RWPE1 (cell line): ENCODE measurements around the gene SLC26A4.

ENCODE experiments used
- CTCF ChIA-PET: fragments of 350-600 bp; sonication (Branson Sonifier 250); formaldehyde crosslinking; extraction: SDS; loops from one replicate; lab custom pipeline; 2021; lab: Yijun Ruan, JAX
- POLR2A ChIA-PET: fragments of 400-600 bp; formaldehyde crosslinking; extraction: SDS; loops from one replicate; lab custom pipeline; 2020; ENCODE audit warnings: antibody characterized with exemption; ENCODE audit not compliant: low non-redundant PET; lab: Yijun Ruan, JAX
- DNase-seq: peaks from one replicate; pipeline ENCODE4 v3.0.0; 2012; ENCODE audit warnings: low spot score
- H3K27ac ChIP-seq: fragments of 450-650 bp; 2 replicates; pipeline ENCODE4 v1.5.1; 2017
- TF ChIP-seq, protein P1 (sequence below): fragments of 450-650 bp; conservative IDR thresholded peaks from 2 replicates; pipeline ENCODE4 v1.5.1; 2017; ENCODE audit warnings: low read depth, mild to moderate bottlenecking

Gene SLC26A4

DNA sequence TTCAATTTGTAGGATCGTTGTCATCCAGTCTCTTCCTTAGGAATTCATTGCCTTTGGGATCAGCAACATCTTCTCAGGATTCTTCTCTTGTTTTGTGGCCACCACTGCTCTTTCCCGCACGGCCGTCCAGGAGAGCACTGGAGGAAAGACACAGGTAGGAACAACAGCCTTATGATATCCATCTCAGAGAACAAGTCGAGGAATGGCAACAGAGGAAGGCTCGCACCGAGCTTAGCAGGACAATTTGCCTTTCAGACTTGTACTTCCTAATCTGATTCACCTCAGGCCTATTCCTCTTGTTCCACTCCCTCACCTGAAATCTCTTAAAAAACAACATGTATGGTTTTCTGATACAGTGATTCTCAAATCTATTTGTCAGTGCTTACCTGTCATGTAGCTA, 29.5 kb downstream of the SLC26A4 start:
- TF ChIP-seq, protein P1, sequence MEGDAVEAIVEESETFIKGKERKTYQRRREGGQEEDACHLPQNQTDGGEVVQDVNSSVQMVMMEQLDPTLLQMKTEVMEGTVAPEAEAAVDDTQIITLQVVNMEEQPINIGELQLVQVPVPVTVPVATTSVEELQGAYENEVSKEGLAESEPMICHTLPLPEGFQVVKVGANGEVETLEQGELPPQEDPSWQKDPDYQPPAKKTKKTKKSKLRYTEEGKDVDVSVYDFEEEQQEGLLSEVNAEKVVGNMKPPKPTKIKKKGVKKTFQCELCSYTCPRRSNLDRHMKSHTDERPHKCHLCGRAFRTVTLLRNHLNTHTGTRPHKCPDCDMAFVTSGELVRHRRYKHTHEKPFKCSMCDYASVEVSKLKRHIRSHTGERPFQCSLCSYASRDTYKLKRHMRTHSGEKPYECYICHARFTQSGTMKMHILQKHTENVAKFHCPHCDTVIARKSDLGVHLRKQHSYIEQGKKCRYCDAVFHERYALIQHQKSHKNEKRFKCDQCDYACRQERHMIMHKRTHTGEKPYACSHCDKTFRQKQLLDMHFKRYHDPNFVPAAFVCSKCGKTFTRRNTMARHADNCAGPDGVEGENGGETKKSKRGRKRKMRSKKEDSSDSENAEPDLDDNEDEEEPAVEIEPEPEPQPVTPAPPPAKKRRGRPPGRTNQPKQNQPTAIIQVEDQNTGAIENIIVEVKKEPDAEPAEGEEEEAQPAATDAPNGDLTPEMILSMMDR: no peak
- no peak for DNase-seq
- ChIA-PET POLR2A (no interaction called here), CTCF (no interaction called here)
- H3K27ac ChIP-seq: no peak overlapping the region

DNA sequence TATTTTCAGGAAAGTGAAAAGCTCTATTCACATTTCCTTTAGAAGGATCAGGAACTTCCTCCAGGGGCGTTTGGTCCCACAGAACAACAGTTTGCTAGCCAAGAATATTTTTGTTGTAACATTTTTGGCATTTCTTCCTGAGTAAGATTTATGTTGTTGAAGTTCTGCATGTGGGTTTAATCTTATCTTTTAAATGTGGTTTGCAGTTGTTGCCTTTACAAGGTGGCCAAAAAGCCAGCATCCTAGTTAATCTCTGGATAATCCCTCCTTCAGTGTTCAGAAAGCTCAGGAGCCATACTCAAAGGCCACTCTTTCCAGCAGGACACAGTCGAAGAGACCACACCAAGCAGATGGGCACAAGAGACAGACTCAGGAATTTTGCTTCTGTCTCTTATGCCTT, 30.0 kb downstream of the SLC26A4 start:
- H3K27ac ChIP-seq: no peak overlapping the region
- CTCF ChIA-PET: no interaction called here
- TF ChIP-seq, protein P1: no peak
- POLR2A ChIA-PET: no interaction called here
- DNase-seq: no peak

DNA sequence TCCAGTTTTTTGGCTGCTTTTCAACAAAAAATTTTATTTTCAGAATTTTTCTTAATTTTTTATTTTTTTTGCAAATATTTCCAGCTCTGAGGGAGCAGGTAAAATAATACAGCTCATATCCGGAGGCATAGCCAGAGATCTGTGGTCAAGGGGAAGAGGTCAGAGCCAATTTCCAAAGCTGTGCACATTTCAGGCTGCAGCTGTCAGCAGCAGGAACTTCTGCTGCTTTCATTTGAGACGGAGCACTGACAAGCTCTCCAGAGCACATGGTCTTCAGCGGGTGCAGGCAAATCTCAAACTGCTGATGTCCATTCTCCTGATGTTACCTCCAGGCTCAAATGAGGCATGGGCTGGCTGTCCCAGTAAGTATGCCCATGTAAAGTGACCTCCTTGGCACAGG, 31.1 kb downstream of the SLC26A4 start:
- no peak for DNase-seq
- H3K27ac ChIP-seq: no peak overlapping the region
- CTCF ChIA-PET: no interaction called here
- POLR2A ChIA-PET: no interaction called here
- TF ChIP-seq, protein P1: no peak

DNA sequence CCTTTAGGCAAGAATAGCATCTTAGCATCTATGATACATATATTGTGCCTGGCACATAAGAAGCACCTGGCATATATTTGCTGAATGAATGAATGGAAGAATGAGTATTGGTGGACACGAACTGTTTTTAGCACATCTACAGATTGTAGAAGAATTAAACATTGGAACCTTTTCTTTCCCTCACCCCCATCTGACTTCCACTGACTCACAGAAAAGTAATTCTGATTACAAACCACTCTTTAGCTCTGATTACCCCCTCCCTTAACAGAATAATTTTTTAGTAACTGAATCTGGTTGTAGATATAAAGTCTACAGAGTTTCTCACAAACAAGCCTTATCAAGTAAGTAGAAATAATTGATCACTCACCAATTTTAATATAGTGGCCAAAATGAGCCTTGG, 31.9 kb downstream of the SLC26A4 start:
- no peak overlapping the region for H3K27ac ChIP-seq
- TF ChIP-seq, protein P1: no peak
- no peak for DNase-seq
- ChIA-PET CTCF (interaction anchor here (0.6 kb wide), 1 partner anchor 51 kb away, joined by 3 read pairs; no protein-coding TSS in a partner anchor), POLR2A (no interaction called here)

DNA sequence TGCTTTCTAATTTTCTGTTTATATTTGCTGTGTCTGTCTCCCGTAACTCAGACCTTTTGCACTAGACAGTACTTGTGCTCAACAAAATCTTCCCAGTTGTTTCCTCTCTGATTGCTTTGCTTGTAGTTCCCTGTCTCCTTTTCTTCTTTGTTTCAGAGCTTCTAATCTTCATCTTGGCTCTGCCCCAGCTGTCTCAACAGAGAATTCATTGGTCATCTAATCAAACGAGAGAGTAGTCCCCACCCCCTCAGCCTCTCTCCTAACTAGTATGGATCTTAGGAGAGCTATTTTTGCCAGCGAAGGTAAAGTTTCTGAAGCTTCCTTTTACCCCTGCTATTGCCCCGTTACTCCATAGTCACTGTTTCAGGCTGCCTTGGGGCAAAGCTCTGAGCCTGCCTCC, 32.8 kb downstream of the SLC26A4 start:
- TF ChIP-seq, protein P1: no peak
- ChIA-PET POLR2A (no interaction called here), CTCF (no interaction called here)
- H3K27ac ChIP-seq: no peak overlapping the region
- no peak for DNase-seq

DNA sequence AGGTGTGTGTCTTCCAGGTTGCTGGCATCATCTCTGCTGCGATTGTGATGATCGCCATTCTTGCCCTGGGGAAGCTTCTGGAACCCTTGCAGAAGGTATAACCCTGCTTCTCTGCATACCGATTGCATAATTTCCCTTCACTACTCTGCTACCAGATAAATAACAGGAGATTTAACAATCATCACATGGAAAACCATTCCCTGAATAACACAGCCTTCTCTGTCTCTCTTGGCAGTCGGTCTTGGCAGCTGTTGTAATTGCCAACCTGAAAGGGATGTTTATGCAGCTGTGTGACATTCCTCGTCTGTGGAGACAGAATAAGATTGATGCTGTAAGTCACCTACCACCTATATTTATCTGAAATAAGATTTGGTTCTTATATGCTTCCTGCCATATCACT, 33.8 kb downstream of the SLC26A4 start:
- CTCF ChIA-PET: interaction anchor here (0.5 kb wide), 1 partner anchor 1343 kb away, joined by 3 read pairs; no protein-coding TSS in a partner anchor
- H3K27ac ChIP-seq: no peak overlapping the region
- POLR2A ChIA-PET: no interaction called here
- TF ChIP-seq, protein P1: no peak
- DNase-seq: no peak
